Measurements from ENCODE around the gene MDGA2. TPM values are rescaled to one million over a fixed set of nuclear protein-coding genes. Genes with fewer than 3 reads are reported as not detected.

The MDGA2 gene
- polyA plus RNA-seq, 1 experiment = not detected

- no peak for TF ChIP-seq CTCF (IDR thresholded peaks at IDR 0.05; ENCODE audit: low read depth, low read length)
- POLR2A ChIA-PET = no interaction called here
- Histone ChIP-seq H3K27me3 (ENCODE audit: control insufficient read depth, insufficient read depth, low read length) (no peaks in the 10 kb centered on the region), H3K9me3 (ENCODE audit: control insufficient read depth, insufficient read depth, low read length) (peaks cover 14% of the 10 kb centered on the region), H3K27ac (ENCODE audit: low read depth, low read length) (no peak overlapping the region), H3K4me3 (ENCODE audit: low read depth, low read length) (no peak overlapping the region)
- CTCF ChIA-PET = no interaction called here
- no peak for DNase-seq (ENCODE audit: low read depth, low spot score)
Observed at GRCh38 chr14:47278233-47278842, 397.1 kb downstream of the MDGA2 start.

- CTCF ChIA-PET = no interaction called here
- no peak for TF ChIP-seq CTCF (IDR thresholded peaks at IDR 0.05; ENCODE audit: low read depth, low read length)
- Histone ChIP-seq H3K4me3 (ENCODE audit: low read depth, low read length) (no peak overlapping the region), H3K27me3 (ENCODE audit: control insufficient read depth, insufficient read depth, low read length) (no peaks in the 10 kb centered on the region), H3K27ac (ENCODE audit: low read depth, low read length) (no peak overlapping the region), H3K9me3 (ENCODE audit: control insufficient read depth, insufficient read depth, low read length) (peaks cover 13% of the 10 kb centered on the region)
- POLR2A ChIA-PET = no interaction called here
- no peak for DNase-seq (ENCODE audit: low read depth, low spot score)
Observed at GRCh38 chr14:47277703-47278102, 397.7 kb downstream of the MDGA2 start.

DNA sequence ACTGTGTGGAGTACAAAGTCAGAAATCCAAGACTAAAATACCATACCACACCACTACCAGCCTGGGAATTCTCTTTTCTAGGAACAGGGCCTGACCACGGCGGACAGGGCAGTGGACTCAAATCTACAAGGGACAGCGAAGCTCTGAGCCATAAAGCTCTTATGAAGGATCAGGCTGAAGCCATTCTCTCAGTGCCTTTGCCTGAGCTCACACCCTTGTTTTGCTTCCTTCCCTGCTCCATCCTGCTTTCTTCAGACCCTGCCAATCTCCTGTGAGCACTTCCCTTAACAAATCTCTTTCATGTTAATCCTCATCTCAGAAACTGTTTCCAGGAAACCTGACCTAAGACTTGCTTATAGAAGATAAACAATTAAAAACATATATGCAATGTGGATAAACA is 398.5 kb downstream of the MDGA2 start:
- H3K27me3 ChIP-seq (ENCODE audit: control insufficient read depth, insufficient read depth, low read length) = no peaks in the 10 kb centered on the region
- no peak for TF ChIP-seq CTCF (IDR thresholded peaks at IDR 0.05; ENCODE audit: low read depth, low read length)
- H3K9me3 ChIP-seq (ENCODE audit: control insufficient read depth, insufficient read depth, low read length) = peaks cover 8% of the 10 kb centered on the region
- ChIA-PET CTCF (no interaction called here), POLR2A (no interaction called here)
- DNase-seq (ENCODE audit: low read depth, low spot score) = no peak
- no peak overlapping the region for H3K27ac ChIP-seq (ENCODE audit: low read depth, low read length)
- no peak overlapping the region for H3K4me3 ChIP-seq (ENCODE audit: low read depth, low read length)

GRCh38 chr14:47273939-47274338 is 401.5 kb downstream of the MDGA2 start:
- CTCF ChIA-PET = no interaction called here
- H3K27ac ChIP-seq (ENCODE audit: low read depth, low read length) = no peak overlapping the region
- DNase-seq (ENCODE audit: low read depth, low spot score) = no peak
- no peak overlapping the region for H3K4me3 ChIP-seq (ENCODE audit: low read depth, low read length)
- peaks cover 5% of the 10 kb centered on the region; the same call in 1 of the 2 replicates for H3K9me3 ChIP-seq (ENCODE audit: control insufficient read depth, insufficient read depth, low read length)
- H3K27me3 ChIP-seq (ENCODE audit: control insufficient read depth, insufficient read depth, low read length) = no peaks in the 10 kb centered on the region
- POLR2A ChIA-PET = no interaction called here
- TF ChIP-seq CTCF (IDR thresholded peaks at IDR 0.05; ENCODE audit: low read depth, low read length) = no peak

- Histone ChIP-seq H3K4me3 (ENCODE audit: low read depth, low read length) (no peak overlapping the region), H3K27me3 (ENCODE audit: control insufficient read depth, insufficient read depth, low read length) (no peaks in the 10 kb centered on the region), H3K27ac (ENCODE audit: low read depth, low read length) (no peak overlapping the region), H3K9me3 (ENCODE audit: control insufficient read depth, insufficient read depth, low read length) (no peaks in the 10 kb centered on the region)
- CTCF ChIA-PET = no interaction called here
- no peak for DNase-seq (ENCODE audit: low read depth, low spot score)
- POLR2A ChIA-PET = no interaction called here
- TF ChIP-seq CTCF (IDR thresholded peaks at IDR 0.05; ENCODE audit: low read depth, low read length) = no peak
Observed at GRCh38 chr14:47270715-47271114, 404.7 kb downstream of the MDGA2 start.

All from AG04450 (cell line).